ENCODE measurements around the gene POMP. TPM values are rescaled to one million over a fixed set of nuclear protein-coding genes. Genes with fewer than 3 reads are reported as not detected.
"Not testable (repeated sequence)": the region's sequence is repeated elsewhere in the genome, so short reads cannot be mapped to it uniquely, and the experiment has no call there.

POMP gene
- total RNA-seq, 1 donor from 2014 or later, result 112 TPM

GRCh38 chr13:28680541-28680940, 21.6 kb downstream of the POMP start:
- intact Hi-C loops (cut with DNase I), result loop anchor here (10.0 kb wide), 1 partner anchor 114 kb away; no protein-coding TSS in a partner anchor
- DNase-seq (no peak), ATAC-seq (ENCODE audit: poor library complexity) (no peak)

GRCh38 chr13:28683169-28683568, 24.2 kb downstream of the POMP start:
- ATAC-seq (ENCODE audit: poor library complexity); DNase-seq: not testable (repeated sequence)
- intact Hi-C loops (cut with DNase I), result loop anchor here (10.0 kb wide), 1 partner anchor 112 kb away; no protein-coding TSS in a partner anchor

GRCh38 chr13:28684257-28684656, 25.3 kb downstream of the POMP start:
- DNase-seq (no peak), ATAC-seq (ENCODE audit: poor library complexity) (no peak)
- intact Hi-C loops (cut with DNase I), result loop anchor here (10.0 kb wide), 1 partner anchor 111 kb away; no protein-coding TSS in a partner anchor

GRCh38 chr13:28685114-28685513, 26.2 kb downstream of the POMP start:
- ATAC-seq (ENCODE audit: poor library complexity), result no peak
- DNase-seq, result no peak
- intact Hi-C loops (cut with DNase I), result loop anchor here (10.0 kb wide), 1 partner anchor 110 kb away; no protein-coding TSS in a partner anchor

GRCh38 chr13:28685892-28686291, 27.0 kb downstream of the POMP start:
- intact Hi-C loops (cut with DNase I), result loop anchor here (10.0 kb wide), 1 partner anchor 109 kb away; no protein-coding TSS in a partner anchor

GRCh38 chr13:28693605-28694491, 34.9 kb downstream of the POMP start:
- ATAC-seq (ENCODE audit: poor library complexity); intact Hi-C loops (cut with DNase I); DNase-seq: not testable (repeated sequence)

More at GRCh38 chr13:28685892-28686291, 27.0 kb downstream of the POMP start:
- ATAC-seq (ENCODE audit: poor library complexity) (no peak), DNase-seq (no peak)

GRCh38 chr13:28697441-28697840, 38.5 kb downstream of the POMP start:
- DNase-seq (no peak), ATAC-seq (ENCODE audit: poor library complexity) (no peak)
- intact Hi-C loops (cut with DNase I), result no loop called here

- ATAC-seq (ENCODE audit: poor library complexity), result no peak
- DNase-seq, result no peak
These were observed 40.3 kb downstream of the POMP start for GRCh38 chr13:28699246-28699645.

GRCh38 chr13:28704282-28704681, 45.4 kb downstream of the POMP start:
- ATAC-seq (ENCODE audit: poor library complexity) (no peak), DNase-seq (no peak)
- intact Hi-C loops (cut with DNase I), result loop anchor here (5.0 kb wide), 1 partner anchor 37 kb away; no protein-coding TSS in a partner anchor

More at GRCh38 chr13:28699246-28699645, 40.3 kb downstream of the POMP start:
- intact Hi-C loops (cut with DNase I), result no loop called here

GRCh38 chr13:28704919-28705318, 46.0 kb downstream of the POMP start:
- ATAC-seq (ENCODE audit: poor library complexity), result no peak
- intact Hi-C loops (cut with DNase I), result loop anchor here (5.0 kb wide), 1 partner anchor 38 kb away; no protein-coding TSS in a partner anchor
- DNase-seq, result no peak

GRCh38 chr13:28705461-28706083, 46.6 kb downstream of the POMP start:
- DNase-seq (no peak), ATAC-seq (ENCODE audit: poor library complexity) (peak; percentile 64)
- intact Hi-C loops (cut with DNase I), result no loop called here

- intact Hi-C loops (cut with DNase I), result no loop called here
- DNase-seq (no peak), ATAC-seq (ENCODE audit: poor library complexity) (peak; percentile 43)
These were observed 48.9 kb downstream of the POMP start for GRCh38 chr13:28707629-28708427.

- intact Hi-C loops (cut with DNase I), result no loop called here
- no peak for DNase-seq
- no peak for ATAC-seq (ENCODE audit: poor library complexity)
These were observed 51.2 kb downstream of the POMP start for GRCh38 chr13:28710161-28710560.

GRCh38 chr13:28714651-28715050, 55.7 kb downstream of the POMP start:
- intact Hi-C loops (cut with DNase I), result no loop called here
- no peak for ATAC-seq (ENCODE audit: poor library complexity)

GRCh38 chr13:28716511-28716910, 57.6 kb downstream of the POMP start:
- intact Hi-C loops (cut with DNase I), result no loop called here
- ATAC-seq (ENCODE audit: poor library complexity), result no peak
- DNase-seq, result no peak

More at GRCh38 chr13:28714651-28715050, 55.7 kb downstream of the POMP start:
- DNase-seq, result no peak

- ATAC-seq (ENCODE audit: poor library complexity), result no peak
- intact Hi-C loops (cut with DNase I), result no loop called here
These were observed 58.2 kb downstream of the POMP start for GRCh38 chr13:28717170-28717569.

GRCh38 chr13:28718196-28718542, 59.2 kb downstream of the POMP start:
- DNase-seq, result no peak
- ATAC-seq (ENCODE audit: poor library complexity), result peak; percentile 18
- intact Hi-C loops (cut with DNase I), result no loop called here

More at GRCh38 chr13:28717170-28717569, 58.2 kb downstream of the POMP start:
- DNase-seq, result no peak

GRCh38 chr13:28718543-28719226, 59.8 kb downstream of the POMP start, which contains the start of gene SLC46A3:
TSS of gene SLC46A3 (minus strand) at chr13:28718970. CDS start at chr13:28717998, 972 bp downstream.
- ATAC-seq (ENCODE audit: poor library complexity), result peak; percentile 98
- DNase-seq, result peak; percentile 100
- intact Hi-C loops (cut with DNase I), result no loop called here

Data from Right ventricle myocardium superior (tissue), 1 donor.